Omental fat pad (tissue), 4 donors: ENCODE measurements around the gene AKT1S1. TPM values are rescaled to one million over a fixed set of nuclear protein-coding genes. Genes with fewer than 3 reads are reported as not detected.

ENCODE experiments used
- ATAC-seq: fragments of 150-250 bp; one replicate; pipeline ENCODE4 v1.9.1; 2016; ENCODE audit warnings: mild to moderate bottlenecking, moderate library complexity; ENCODE audit not compliant: low FRiP score
- DNase-seq: peaks from one replicate; pipeline ENCODE4 v3.0.0-alpha.2; 2019; ENCODE audit warnings: low spot score
- CTCF ChIP-seq, 3 donors: fragments of 450-650 bp; IDR thresholded peaks; one replicate each; pipeline ENCODE4 v1.5.1; 2016 to 2017; ENCODE audit warnings: antibody characterized with exemption in 3 of 3, mild to moderate bottlenecking in 3 of 3, moderate library complexity in 2 of 3
- total RNA-seq, 4 donors: library from RNA; depleted of rRNA; stranded (reverse); fragments of >200 nt; gene quantifications; one replicate each; pipeline ENCODE4 v1.1.0, GENCODE V29; 2016

AKT1S1 gene
- total RNA-seq, 4 donors from 2014 or later = 12.2 to 18.3 (median 14.7) TPM

GRCh38 chr19:49858088-49858985 is 18.8 kb downstream of the AKT1S1 start:
- no peak for ATAC-seq
- no peak for TF ChIP-seq CTCF (IDR thresholded peaks at IDR 0.05)
- DNase-seq = no peak

GRCh38 chr19:49857838-49858087 is 19.4 kb downstream of the AKT1S1 start:
- no peak for TF ChIP-seq CTCF (IDR thresholded peaks at IDR 0.05)
- ATAC-seq = no peak
- no peak for DNase-seq

- ATAC-seq = no peak
- no peak for DNase-seq
Measured at GRCh38 chr19:49857061-49857837, 19.9 kb downstream of the AKT1S1 start.

GRCh38 chr19:49856574-49857021 is 20.6 kb downstream of the AKT1S1 start:
- DNase-seq (no peak), ATAC-seq (no peak)
- no peak for TF ChIP-seq CTCF (IDR thresholded peaks at IDR 0.05)

More at GRCh38 chr19:49857061-49857837, 19.9 kb downstream of the AKT1S1 start:
- TF ChIP-seq CTCF (IDR thresholded peaks at IDR 0.05) = no peak

- no peak for DNase-seq
- TF ChIP-seq CTCF (IDR thresholded peaks at IDR 0.05) = no peak
- ATAC-seq = no peak
Measured at GRCh38 chr19:49855676-49856573, 21.2 kb downstream of the AKT1S1 start.

GRCh38 chr19:49855277-49855675 is 21.9 kb downstream of the AKT1S1 start:
- ATAC-seq (no peak), DNase-seq (no peak)
- TF ChIP-seq CTCF (IDR thresholded peaks at IDR 0.05) = no peak
